ENCODE measurements around the gene PPP1R27.

- TF ChIP-seq POLR2A (IDR thresholded peaks at IDR 0.05): no peak
- TF ChIP-seq, protein P1, sequence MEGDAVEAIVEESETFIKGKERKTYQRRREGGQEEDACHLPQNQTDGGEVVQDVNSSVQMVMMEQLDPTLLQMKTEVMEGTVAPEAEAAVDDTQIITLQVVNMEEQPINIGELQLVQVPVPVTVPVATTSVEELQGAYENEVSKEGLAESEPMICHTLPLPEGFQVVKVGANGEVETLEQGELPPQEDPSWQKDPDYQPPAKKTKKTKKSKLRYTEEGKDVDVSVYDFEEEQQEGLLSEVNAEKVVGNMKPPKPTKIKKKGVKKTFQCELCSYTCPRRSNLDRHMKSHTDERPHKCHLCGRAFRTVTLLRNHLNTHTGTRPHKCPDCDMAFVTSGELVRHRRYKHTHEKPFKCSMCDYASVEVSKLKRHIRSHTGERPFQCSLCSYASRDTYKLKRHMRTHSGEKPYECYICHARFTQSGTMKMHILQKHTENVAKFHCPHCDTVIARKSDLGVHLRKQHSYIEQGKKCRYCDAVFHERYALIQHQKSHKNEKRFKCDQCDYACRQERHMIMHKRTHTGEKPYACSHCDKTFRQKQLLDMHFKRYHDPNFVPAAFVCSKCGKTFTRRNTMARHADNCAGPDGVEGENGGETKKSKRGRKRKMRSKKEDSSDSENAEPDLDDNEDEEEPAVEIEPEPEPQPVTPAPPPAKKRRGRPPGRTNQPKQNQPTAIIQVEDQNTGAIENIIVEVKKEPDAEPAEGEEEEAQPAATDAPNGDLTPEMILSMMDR (IDR thresholded peaks at IDR 0.05): no peak
Measured at GRCh38 chr17:81805707-81806460, 29.0 kb downstream of the PPP1R27 start.

All from body of pancreas (tissue), 4 donors.